Spinal cord (tissue), 10 donors: Measurements from ENCODE around the gene RAB13. TPM values are rescaled to one million over a fixed set of nuclear protein-coding genes. Genes with fewer than 3 reads are reported as not detected.
A peak's percentile ranks its signal among the peaks of the same experiment; 100 is the strongest.
"Not testable (repeated sequence)": the region's sequence is repeated elsewhere in the genome, so short reads cannot be mapped to it uniquely, and the experiment has no call there.

Experiments
- DNase-seq, 6 donors: peaks; one replicate each; pipeline versions ENCODE4 v3.0.0 to v3.0.0-alpha.2; 2013 to 2015; ENCODE audit warnings: low spot score in 6 of 6, low read depth in 4 of 6
- H3K27ac ChIP-seq: one replicate; pipeline ENCODE4 v1.5.1; 2013; ENCODE audit warnings: low read depth, low read length, control low read depth
- H3K27me3 ChIP-seq: one replicate; pipeline ENCODE4 v1.6.1; 2013; ENCODE audit warnings: low read length; ENCODE audit not compliant: control insufficient read depth, insufficient read depth
- H3K36me3 ChIP-seq: one replicate; pipeline ENCODE4 v1.6.1; 2013; ENCODE audit warnings: low read length; ENCODE audit not compliant: control insufficient read depth, insufficient read depth
- H3K4me1 ChIP-seq: one replicate; pipeline ENCODE4 v1.6.1; 2013; ENCODE audit warnings: low read length; ENCODE audit not compliant: control insufficient read depth, insufficient read depth
- H3K4me3 ChIP-seq: one replicate; pipeline ENCODE4 v1.5.1; 2013; ENCODE audit warnings: low read depth, low read length, control low read depth
- H3K9me3 ChIP-seq: one replicate; pipeline ENCODE4 v1.6.1; 2013; ENCODE audit warnings: low read length; ENCODE audit not compliant: control insufficient read depth, insufficient read depth
- WGBS: methylation state at CpG from one replicate; pipeline ENCODE4 v1.1.5; 2013; ENCODE audit warnings: missing lambda C conversion rate; ENCODE audit not compliant: insufficient coverage; 5-methylcytosine and 5-hydroxymethylcytosine counted together
- polyA plus RNA-seq, 2 donors: library from polyadenylated mRNA; unstranded; fragments of 120-200 nt; gene quantifications; one replicate each; pipeline ENCODE4 v1.2.1, GENCODE V29; 2013; ENCODE audit not compliant: insufficient read length in 2 of 2
- total RNA-seq, 2 donors: library from RNA; depleted of rRNA in 1 of 2; stranded (reverse); fragments of 120-200 nt in 1 of 2; fragments of >200 nt in 1 of 2; gene quantifications; one replicate each; pipeline versions ENCODE4 v1.2.3 to v1.2.4, GENCODE V29; 2013 to 2014
- donor health status: healthy.

RAB13 gene
- total and polyA plus RNA-seq, 4 donors: 17.6 to 57.1 (median 48.5) TPM

DNA sequence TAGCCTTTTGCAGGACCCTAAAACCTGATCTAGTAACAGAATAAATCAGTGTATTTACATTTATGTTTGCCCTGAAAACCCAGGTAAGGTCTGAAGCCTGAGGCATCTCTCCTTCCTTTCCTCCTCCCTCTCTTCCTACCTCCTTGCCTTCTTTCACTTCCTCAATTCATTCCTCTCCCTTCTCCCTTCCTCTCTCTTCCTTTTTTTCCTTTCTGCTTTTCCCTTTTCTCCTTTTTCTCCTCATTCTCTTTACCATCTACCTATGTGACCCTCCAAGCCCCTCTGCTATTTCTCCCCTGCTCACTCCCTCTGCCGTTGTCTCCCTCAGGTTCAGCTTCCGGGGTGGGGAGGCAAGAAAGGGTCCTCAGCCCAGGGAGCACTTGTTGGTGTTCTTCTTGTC, 4.4 kb downstream of the RAB13 start:
- H3K36me3 ChIP-seq, H3K27ac ChIP-seq, H3K9me3 ChIP-seq, H3K4me3 ChIP-seq, H3K27me3 ChIP-seq, DNase-seq: not testable (repeated sequence)
- peaks cover 14% of the 10 kb centered on the region for H3K4me1 ChIP-seq
- 100% methylated on average over 2 of the region's 2 CpGs for WGBS

- H3K4me3 ChIP-seq, H3K9me3 ChIP-seq, H3K27ac ChIP-seq, DNase-seq, H3K27me3 ChIP-seq: not testable (repeated sequence)
- peaks cover 13% of the 10 kb centered on the region for H3K4me1 ChIP-seq
- peaks cover 20% of the 10 kb centered on the region for H3K36me3 ChIP-seq
- 94% methylated on average over 7 of the region's 12 CpGs for WGBS
Observed at GRCh38 chr1:153979091-153979490, 7.0 kb downstream of the RAB13 start.

DNA sequence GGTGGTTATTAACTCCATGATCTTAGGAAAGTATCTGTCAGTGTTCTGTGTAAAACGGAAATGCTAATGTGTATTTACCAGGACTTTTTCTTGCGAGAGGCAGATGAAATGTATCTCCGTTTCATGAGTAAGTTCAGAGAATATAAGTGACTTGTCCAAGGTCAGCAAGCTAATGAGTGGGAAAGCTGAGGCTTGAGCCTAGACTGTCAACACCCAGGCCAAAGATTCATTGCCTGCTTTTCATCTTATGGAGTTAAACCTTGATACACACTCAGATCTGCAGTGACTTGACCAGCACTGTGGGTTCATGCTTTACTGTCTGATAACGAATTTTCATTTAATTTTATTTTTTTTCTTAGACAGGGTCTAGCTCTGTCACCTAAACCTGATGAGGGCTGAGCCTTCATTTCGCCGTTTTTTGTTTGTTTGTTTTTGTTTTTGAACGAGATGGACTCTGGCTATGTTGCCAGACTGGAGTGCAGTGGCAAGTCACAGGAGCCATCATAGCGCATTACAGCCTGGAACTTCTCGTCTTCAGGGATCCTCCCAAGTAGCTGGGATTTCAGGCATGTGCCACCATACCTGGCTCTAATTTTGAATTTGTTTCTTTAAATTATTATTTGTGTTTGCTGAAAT, 7.7 kb downstream of the RAB13 start:
- WGBS: 73% methylated on average over 4 of the region's 9 CpGs
- no peaks in the 10 kb centered on the region for H3K9me3 ChIP-seq
- peaks cover 13% of the 10 kb centered on the region for H3K4me1 ChIP-seq
- H3K27me3 ChIP-seq: no peaks in the 10 kb centered on the region
- DNase-seq: no peak
- peaks cover 27% of the 10 kb centered on the region for H3K36me3 ChIP-seq
- H3K27ac ChIP-seq: peak overlapping the region; percentile 89
- peak overlapping the region; percentile 87 for H3K4me3 ChIP-seq

GRCh38 chr1:153977250-153978240, 8.6 kb downstream of the RAB13 start, which contains the start of gene JTB:
TSS of gene JTB (minus strand) at chr1:153977674. CDS start at chr1:153977252, 422 bp downstream.
- Histone ChIP-seq H3K36me3 (peaks cover 30% of the 10 kb centered on the region), H3K27me3 (no peaks in the 10 kb centered on the region), H3K4me1 (peaks cover 13% of the 10 kb centered on the region), H3K27ac (peak within 1 kb of the TSS; percentile 89), H3K4me3 (peak within 1 kb of the TSS; percentile 87), H3K9me3 (no peaks in the 10 kb centered on the region)
- WGBS: under 1% methylated on average over 68 of the region's 75 CpGs
- peak in 5 of 6 donors; percentile 77 to 96 (median 84) for DNase-seq

DNA sequence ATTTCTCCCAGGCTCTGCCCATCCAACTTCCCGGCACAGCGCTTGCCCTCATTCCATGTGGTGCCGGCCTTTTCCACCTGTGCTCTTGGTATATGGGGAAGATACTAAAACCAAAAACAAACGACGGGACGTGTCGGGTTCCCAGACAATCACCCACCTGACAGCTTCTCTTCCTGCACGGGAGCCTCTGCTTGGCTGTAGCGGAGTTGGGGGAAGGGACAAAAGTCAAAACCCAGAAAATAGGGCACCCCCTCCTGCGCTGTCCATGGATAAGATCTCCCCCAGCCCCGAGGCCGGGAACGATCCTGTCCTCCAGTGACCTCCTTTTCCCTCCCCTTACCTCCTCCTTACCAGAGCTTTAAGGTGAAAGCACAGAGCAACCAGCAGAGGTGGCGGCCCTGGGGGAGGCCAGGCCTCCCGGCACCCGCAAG, 9.3 kb downstream of the RAB13 start:
- Histone ChIP-seq H3K27ac (peak overlapping the region; percentile 25), H3K9me3 (no peaks in the 10 kb centered on the region), H3K27me3 (no peaks in the 10 kb centered on the region), H3K36me3 (peaks cover 30% of the 10 kb centered on the region), H3K4me3 (peak overlapping the region; percentile 87), H3K4me1 (peaks cover 13% of the 10 kb centered on the region)
- no peak for DNase-seq
- 0% methylated on average over 7 of the region's 16 CpGs for WGBS

DNA sequence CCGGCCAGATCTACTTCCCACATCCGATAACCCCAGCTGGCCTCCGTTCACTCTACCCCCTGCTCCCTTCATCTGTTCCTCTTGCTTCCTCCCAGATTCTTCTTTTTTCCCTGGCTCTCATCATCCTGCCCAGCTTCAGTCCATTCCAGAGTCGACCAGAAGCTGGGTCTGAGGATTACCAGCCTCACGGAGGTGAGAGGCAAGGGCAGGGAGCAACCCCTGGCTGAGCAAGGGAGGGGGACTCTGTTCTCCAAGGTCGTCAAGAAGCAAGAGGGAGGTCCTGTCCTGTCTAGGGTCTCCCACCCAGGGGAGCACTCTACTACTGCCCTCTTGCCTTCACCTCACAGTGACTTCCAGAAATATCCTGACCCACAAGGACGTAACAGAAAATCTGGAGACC, 12.6 kb downstream of the RAB13 start:
- peaks cover 20% of the 10 kb centered on the region for H3K4me1 ChIP-seq
- H3K27ac ChIP-seq: no peak overlapping the region
- H3K4me3 ChIP-seq: no peak overlapping the region
- 75% methylated on average over 7 of the region's 7 CpGs for WGBS
- DNase-seq: no peak
- H3K9me3 ChIP-seq: no peaks in the 10 kb centered on the region
- H3K36me3 ChIP-seq: peaks cover 28% of the 10 kb centered on the region
- no peaks in the 10 kb centered on the region for H3K27me3 ChIP-seq

DNA sequence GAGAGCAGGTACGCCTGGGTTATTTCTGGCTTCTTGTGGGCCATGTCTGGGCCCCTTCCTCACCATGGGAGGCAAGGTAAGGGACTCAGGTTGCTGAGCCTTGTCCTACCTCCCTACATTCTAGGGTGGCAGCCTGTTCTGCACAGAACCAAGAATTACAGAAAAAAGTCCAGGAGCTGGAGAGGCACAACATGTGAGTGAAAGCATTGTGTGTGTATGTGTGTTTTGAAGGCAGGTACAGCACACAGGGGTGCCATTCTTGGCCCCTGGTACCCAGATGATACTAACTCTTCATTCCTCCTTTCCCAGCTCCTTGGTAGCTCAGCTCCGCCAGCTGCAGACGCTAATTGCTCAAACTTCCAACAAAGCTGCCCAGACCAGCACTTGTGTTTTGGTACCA, 13.1 kb downstream of the RAB13 start:
- no peak for DNase-seq
- peaks cover 28% of the 10 kb centered on the region for H3K36me3 ChIP-seq
- no peaks in the 10 kb centered on the region for H3K27me3 ChIP-seq
- peaks cover 25% of the 10 kb centered on the region for H3K4me1 ChIP-seq
- no peak overlapping the region for H3K4me3 ChIP-seq
- WGBS: 87% methylated on average over 3 of the region's 3 CpGs
- no peak overlapping the region for H3K27ac ChIP-seq
- H3K9me3 ChIP-seq: no peaks in the 10 kb centered on the region

GRCh38 chr1:153970346-153970745, 15.8 kb downstream of the RAB13 start:
- WGBS: 85% methylated on average over 2 of the region's 2 CpGs
- no peak overlapping the region for H3K4me3 ChIP-seq

GRCh38 chr1:153968972-153969371, 17.2 kb downstream of the RAB13 start:
- Histone ChIP-seq H3K27me3 (no peaks in the 10 kb centered on the region), H3K4me3 (no peak overlapping the region), H3K27ac (no peak overlapping the region)

More at GRCh38 chr1:153970346-153970745, 15.8 kb downstream of the RAB13 start:
- no peaks in the 10 kb centered on the region for H3K27me3 ChIP-seq
- no peak overlapping the region for H3K27ac ChIP-seq
- H3K9me3 ChIP-seq: no peaks in the 10 kb centered on the region
- H3K36me3 ChIP-seq: peaks cover 18% of the 10 kb centered on the region
- DNase-seq: no peak
- peaks cover 20% of the 10 kb centered on the region for H3K4me1 ChIP-seq

More at GRCh38 chr1:153968972-153969371, 17.2 kb downstream of the RAB13 start:
- peaks cover 23% of the 10 kb centered on the region for H3K4me1 ChIP-seq
- no peaks in the 10 kb centered on the region for H3K9me3 ChIP-seq
- 90% methylated on average over 2 of the region's 2 CpGs for WGBS
- H3K36me3 ChIP-seq: peaks cover 14% of the 10 kb centered on the region
- DNase-seq: no peak
